Transverse colon (tissue), 4 donors: Measurements from ENCODE around the gene FAIM2.

ENCODE experiments used
- CTCF ChIP-seq, 5 experiments: fragments of 200-600 bp in 3 of 5; fragments of 450-650 bp in 2 of 5; sonication (generic) in 3 of 5; IDR thresholded peaks; 1 replicate in 2 of 5; 2 replicates in 3 of 5; pipeline ENCODE4 v1.5.1; 2016 to 2017; ENCODE audit warnings: antibody characterized with exemption in 5 of 5, inconsistent platforms in 3 of 5, mild to moderate bottlenecking in 2 of 5, moderate library complexity in 1 of 5
- EP300 ChIP-seq: sonication (generic); formaldehyde crosslinking; IDR thresholded peaks from one replicate; pipeline ENCODE4 v1.6.1; 2017; ENCODE audit warnings: antibody characterized with exemption, low read depth
- POLR2A ChIP-seq: fragments of 450-650 bp; IDR thresholded peaks from one replicate; pipeline ENCODE4 v1.6.1; 2016; ENCODE audit warnings: antibody characterized with exemption, mild to moderate bottlenecking, moderate library complexity
- POLR2AphosphoS5 ChIP-seq, 3 donors: sonication (generic); formaldehyde crosslinking; IDR thresholded peaks; one replicate each; pipeline ENCODE4 v1.6.1; 2016; ENCODE audit warnings: antibody characterized with exemption in 3 of 3

DNA sequence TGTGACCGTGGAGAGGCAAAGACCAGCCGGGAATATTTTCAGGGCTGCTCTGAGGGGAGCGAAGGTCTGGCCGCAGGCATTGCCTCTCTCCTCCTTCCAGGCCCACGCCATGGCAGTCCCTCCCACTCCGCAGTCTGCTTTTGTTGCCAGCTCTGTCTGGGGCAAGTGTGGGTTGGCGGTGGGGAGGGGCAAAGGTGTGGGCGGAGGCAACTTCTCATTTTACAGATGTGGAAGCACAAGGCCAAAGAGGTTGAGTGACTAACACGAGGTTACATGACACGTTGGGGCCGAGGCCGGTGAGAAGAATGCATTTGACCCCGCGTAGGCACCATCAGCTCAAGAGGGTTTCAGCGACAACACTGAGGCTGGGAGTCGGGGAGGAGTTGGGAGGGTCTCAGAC, 6.1 kb upstream of the FAIM2 start:
- TF ChIP-seq CTCF (IDR thresholded peaks at IDR 0.05) (no peak), POLR2AphosphoS5 (IDR thresholded peaks at IDR 0.05) (no peak), EP300 (no peak), POLR2A (no peak)
